Activated naive CD8-positive, alpha-beta T cell treated with anti-CD3 and anti-CD28 coated beads, Interleukin-2, amount 10 ng/mL, durations not matched to agents 7 days and 5 days (primary cell): ENCODE data around the gene TTC39A. TPM values are rescaled to one million over a fixed set of nuclear protein-coding genes. Genes with fewer than 3 reads are reported as not detected.
A peak's percentile ranks its signal among the peaks of the same experiment; 100 is the strongest.

Source experiments
- ATAC-seq: fragments of 150-1000 bp; cut with Tn5 transposase; one replicate; pipeline ENCODE4 v1.10.0; 2021; ENCODE audit warnings: low read depth, moderate library complexity
- POLR2A ChIA-PET: fragments of 350-600 bp; sonication (Branson Sonifier 250); formaldehyde crosslinking; loops from one replicate; lab custom pipeline; 2021; ENCODE audit warnings: antibody characterized with exemption; lab: Charles Lee
- DNase-seq: peaks from one replicate; pipeline ENCODE4 v3.0.0; 2021
- H3K27ac Mint-ChIP-seq: one replicate; pipeline ENCODE4 v1.8.0; 2022; ENCODE audit warnings: mild to moderate bottlenecking, mixed read lengths
- H3K27me3 Mint-ChIP-seq: one replicate; pipeline ENCODE4 v1.8.0; 2022; ENCODE audit warnings: mild to moderate bottlenecking, moderate library complexity, mixed read lengths
- H3K36me3 Mint-ChIP-seq: one replicate; pipeline ENCODE4 v1.8.0; 2021; ENCODE audit warnings: mild to moderate bottlenecking, mixed read lengths
- H3K4me1 Mint-ChIP-seq: one replicate; pipeline ENCODE4 v1.8.0; 2021; ENCODE audit warnings: mixed read lengths
- H3K4me3 Mint-ChIP-seq: one replicate; pipeline ENCODE4 v1.8.0; 2022; ENCODE audit warnings: mild to moderate bottlenecking, moderate library complexity, mixed read lengths
- H3K9me3 Mint-ChIP-seq: one replicate; pipeline ENCODE4 v1.8.0; 2021; ENCODE audit warnings: mixed read lengths
- total RNA-seq, 2 experiments: library from RNA; stranded (reverse); gene quantifications; one replicate each; pipeline ENCODE4 v1.2.3, GENCODE V29; 2021

Gene TTC39A
- total RNA-seq, 2 experiments from 2014 or later = not detected

GRCh38 chr1:51249445-51249844 is 80.9 kb downstream of the TTC39A start:
- Mint-ChIP-seq H3K27ac (no peak overlapping the region), H3K9me3 (no peaks in the 10 kb centered on the region), H3K4me1 (peaks cover 24% of the 10 kb centered on the region), H3K4me3 (no peak overlapping the region), H3K36me3 (peaks cover 15% of the 10 kb centered on the region), H3K27me3 (no peaks in the 10 kb centered on the region)
- DNase-seq = no peak
- POLR2A ChIA-PET = no interaction called here
- ATAC-seq = no peak

GRCh38 chr1:51247499-51247898 is 82.9 kb downstream of the TTC39A start:
- Mint-ChIP-seq H3K27me3 (no peaks in the 10 kb centered on the region), H3K36me3 (peaks cover 20% of the 10 kb centered on the region), H3K27ac (no peak overlapping the region), H3K9me3 (no peaks in the 10 kb centered on the region), H3K4me3 (no peak overlapping the region), H3K4me1 (peaks cover 25% of the 10 kb centered on the region)
- ATAC-seq (no peak), DNase-seq (no peak)
- POLR2A ChIA-PET = interaction anchor here (1.3 kb wide), 1 partner anchor 11 kb away, joined by 6 read pairs; the partner anchor contains the start of gene RNF11

GRCh38 chr1:51247022-51247421 is 83.3 kb downstream of the TTC39A start:
- DNase-seq (no peak), ATAC-seq (no peak)
- Mint-ChIP-seq H3K9me3 (no peaks in the 10 kb centered on the region), H3K27ac (peak overlapping the region; percentile 44), H3K4me1 (peaks cover 24% of the 10 kb centered on the region), H3K36me3 (peaks cover 16% of the 10 kb centered on the region), H3K4me3 (no peak overlapping the region), H3K27me3 (no peaks in the 10 kb centered on the region)
- POLR2A ChIA-PET = interaction anchor here (0.7 to 1.3 kb wide), 2 partner anchors 11 to 360 kb away, joined by 3 to 6 read pairs; partner anchors contain the start of gene RNF11

- H3K36me3 Mint-ChIP-seq = peaks cover 18% of the 10 kb centered on the region
- no peak overlapping the region for H3K27ac Mint-ChIP-seq
- peaks cover 43% of the 10 kb centered on the region for H3K4me1 Mint-ChIP-seq
- no peak overlapping the region for H3K4me3 Mint-ChIP-seq
- POLR2A ChIA-PET = no interaction called here
- DNase-seq (no peak), ATAC-seq (no peak)
- H3K9me3 Mint-ChIP-seq = no peaks in the 10 kb centered on the region
- H3K27me3 Mint-ChIP-seq = no peaks in the 10 kb centered on the region
Measured at GRCh38 chr1:51242546-51242945, 87.8 kb downstream of the TTC39A start.

- Mint-ChIP-seq H3K27me3 (no peaks in the 10 kb centered on the region), H3K9me3 (no peaks in the 10 kb centered on the region), H3K4me3 (peak overlapping the region; percentile 15), H3K36me3 (peaks cover 12% of the 10 kb centered on the region), H3K27ac (no peak overlapping the region), H3K4me1 (peaks cover 30% of the 10 kb centered on the region)
- ATAC-seq (no peak), DNase-seq (no peak)
- POLR2A ChIA-PET = no interaction called here
Measured at GRCh38 chr1:51241119-51241518, 89.2 kb downstream of the TTC39A start.

- ATAC-seq (no peak), DNase-seq (no peak)
- H3K36me3 Mint-ChIP-seq = peaks cover 11% of the 10 kb centered on the region
- H3K4me3 Mint-ChIP-seq = no peak overlapping the region
- H3K27me3 Mint-ChIP-seq = no peaks in the 10 kb centered on the region
- POLR2A ChIA-PET = no interaction called here
- peaks cover 36% of the 10 kb centered on the region for H3K4me1 Mint-ChIP-seq
- no peaks in the 10 kb centered on the region for H3K9me3 Mint-ChIP-seq
- H3K27ac Mint-ChIP-seq = no peak overlapping the region
Measured at GRCh38 chr1:51240084-51240483, 90.3 kb downstream of the TTC39A start.

- Mint-ChIP-seq H3K4me3 (no peak overlapping the region), H3K9me3 (no peaks in the 10 kb centered on the region), H3K27me3 (no peaks in the 10 kb centered on the region), H3K4me1 (peaks cover 37% of the 10 kb centered on the region), H3K36me3 (peaks cover 5% of the 10 kb centered on the region), H3K27ac (no peak overlapping the region)
- DNase-seq (no peak), ATAC-seq (no peak)
- POLR2A ChIA-PET = no interaction called here
Measured at GRCh38 chr1:51238034-51238403, 92.3 kb downstream of the TTC39A start.

GRCh38 chr1:51237351-51238033 is 92.9 kb downstream of the TTC39A start:
- H3K27ac Mint-ChIP-seq = no peak overlapping the region
- H3K4me3 Mint-ChIP-seq = no peak overlapping the region
- H3K9me3 Mint-ChIP-seq = no peaks in the 10 kb centered on the region
- DNase-seq = no peak
- POLR2A ChIA-PET = interaction anchor here (2.0 kb wide), 1 partner anchor 21 kb away, joined by 5 read pairs; no protein-coding TSS in a partner anchor
- H3K36me3 Mint-ChIP-seq = peaks cover 3% of the 10 kb centered on the region
- ATAC-seq = no peak
- no peaks in the 10 kb centered on the region for H3K27me3 Mint-ChIP-seq
- H3K4me1 Mint-ChIP-seq = peaks cover 36% of the 10 kb centered on the region

Other genes with a start within 250 kb of the TTC39A start
- gene C1orf185, start 228.3 kb downstream of the TTC39A start, total RNA-seq = not detected
- 10 to 100 TPM; 36.2 to 37.5 TPM for gene RNF11, start 94.3 kb downstream of the TTC39A start, total RNA-seq
- gene EPS15, start 188.7 kb upstream of the TTC39A start, total RNA-seq = 10 to 100 TPM; 75.7 to 77.1 TPM